SU-DHL-6 (cell line): ENCODE results near the gene IRAK1.

Experiments used
- H2AFZ ChIP-seq: fragments of 200-600 bp; sonication (generic); 2 replicates; pipeline ENCODE4 v1.6.1; 2014; ENCODE audit warnings: low read depth, mild to moderate bottlenecking, moderate library complexity, mixed read lengths, antibody characterized with exemption, low read length; ENCODE audit not compliant: severe bottlenecking
- H3F3A ChIP-seq: fragments of 200-600 bp; shearing (Covaris generic); 2 replicates; pipeline ENCODE4 v1.6.0; 2016; ENCODE audit warnings: antibody characterized with exemption, mild to moderate bottlenecking; ENCODE audit not compliant: insufficient read depth
- H3K27ac ChIP-seq: fragments of 200-600 bp; sonication (generic); 2 replicates; pipeline ENCODE4 v1.5.1; 2016; ENCODE audit warnings: low read depth, mild to moderate bottlenecking, low read length, moderate library complexity, mixed read lengths
- H3K27me3 ChIP-seq: fragments of 200-600 bp; sonication (generic), shearing (Covaris generic); 2 replicates; pipeline ENCODE4 v1.6.0; 2014; ENCODE audit warnings: mild to moderate bottlenecking, low read length
- H3K36me3 ChIP-seq: fragments of 200-600 bp; sonication (generic); 2 replicates; pipeline ENCODE4 v1.6.1; 2014; ENCODE audit warnings: mild to moderate bottlenecking, low read length, mixed read lengths
- H3K4me2 ChIP-seq: fragments of 300-600, 200-600 bp; shearing (Covaris generic), sonication (generic); 2 replicates; pipeline ENCODE4 v1.6.0; 2014; ENCODE audit warnings: low read length, low read depth, mild to moderate bottlenecking; ENCODE audit not compliant: poor library complexity, severe bottlenecking
- H3K4me3 ChIP-seq: fragments of 200-600 bp; sonication (generic); 2 replicates; pipeline ENCODE4 v1.5.1; 2014; ENCODE audit warnings: antibody characterized with exemption, low read length, mild to moderate bottlenecking, mixed read lengths; ENCODE audit not compliant: insufficient read depth, poor library complexity, severe bottlenecking
- H3K79me2 ChIP-seq: fragments of 200-600 bp; sonication (generic); 2 replicates; pipeline ENCODE4 v1.6.1; 2014; ENCODE audit warnings: mild to moderate bottlenecking, low read length, moderate library complexity; ENCODE audit not compliant: insufficient read depth
- H3K9ac ChIP-seq: fragments of 200-600 bp; sonication (generic); 2 replicates; pipeline ENCODE4 v1.7.0; 2014; ENCODE audit warnings: mild to moderate bottlenecking, low read length
- H3K9me2 ChIP-seq: fragments of 200-600 bp; sonication (generic); replicated peaks from 2 replicates; pipeline ENCODE4 v1.6.1; 2014; ENCODE audit warnings: low read length; ENCODE audit not compliant: insufficient read depth
- H3K9me3 ChIP-seq: fragments of 200-600 bp; sonication (generic); 2 replicates; pipeline ENCODE4 v1.6.1; 2014; ENCODE audit warnings: low read length, mixed read lengths; ENCODE audit not compliant: insufficient read depth
- H4K20me1 ChIP-seq: fragments of 200-600 bp; sonication (generic); 2 replicates; pipeline ENCODE4 v1.6.1; 2014; ENCODE audit warnings: low read depth, mild to moderate bottlenecking, antibody characterized with exemption, low read length, moderate library complexity, mixed read lengths
- EZH2phosphoT487 ChIP-seq: fragments of 200-600 bp; sonication (generic), shearing (Covaris generic); conservative IDR thresholded peaks from 2 replicates; pipeline ENCODE4 v1.6.1; 2018; ENCODE audit warnings: mild to moderate bottlenecking, antibody characterized with exemption, low read length, moderate library complexity, mixed read lengths
- TF ChIP-seq, protein P1 (sequence below): fragments of 200-600 bp; sonication (generic); IDR thresholded peaks from one replicate; pipeline ENCODE4 v1.5.1; 2017; ENCODE audit warnings: antibody characterized with exemption, mild to moderate bottlenecking, low read length, moderate library complexity; ENCODE audit not compliant: insufficient read depth, poor library complexity, severe bottlenecking

IRAK1 gene

DNA sequence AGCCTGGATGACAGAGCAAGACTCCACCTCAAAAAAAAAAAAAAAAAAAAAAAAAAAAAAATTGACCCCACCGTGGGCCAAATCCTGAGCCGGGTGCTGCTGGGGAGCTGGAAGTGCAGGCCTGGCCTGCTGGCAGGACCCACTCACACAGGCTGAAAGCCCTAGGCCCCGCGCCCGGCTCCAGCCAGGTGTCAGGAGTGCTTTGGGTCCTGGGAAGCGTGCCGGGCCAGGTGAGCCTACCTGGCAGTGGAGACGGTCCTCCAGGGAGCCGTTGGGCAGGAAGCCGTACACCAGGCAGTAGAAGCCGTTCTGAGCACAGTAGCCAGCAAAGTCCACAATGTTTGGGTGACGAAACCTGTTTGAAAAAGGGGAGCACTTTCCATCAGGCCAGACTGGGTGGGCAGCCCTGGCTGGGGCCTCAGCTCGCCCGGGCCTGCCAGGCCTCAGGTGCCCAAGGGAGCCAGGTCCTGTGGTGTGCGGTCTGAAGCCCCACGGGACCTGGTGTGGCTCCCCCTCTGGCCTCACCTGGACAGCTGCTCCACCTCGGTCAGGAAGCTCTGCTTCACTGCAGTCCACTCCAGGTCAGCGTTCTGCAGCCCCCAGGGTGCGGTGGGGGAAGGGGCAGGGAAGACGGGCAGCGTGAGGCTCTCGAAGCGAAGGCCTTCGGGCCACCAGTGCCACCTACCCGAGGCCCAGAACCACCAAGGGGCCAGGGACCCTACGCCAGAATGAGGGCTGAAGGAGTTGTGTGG lies 1.8 kb downstream of the IRAK1 start:
- peak overlapping the region; percentile 76 for H3K4me3 ChIP-seq

DNA sequence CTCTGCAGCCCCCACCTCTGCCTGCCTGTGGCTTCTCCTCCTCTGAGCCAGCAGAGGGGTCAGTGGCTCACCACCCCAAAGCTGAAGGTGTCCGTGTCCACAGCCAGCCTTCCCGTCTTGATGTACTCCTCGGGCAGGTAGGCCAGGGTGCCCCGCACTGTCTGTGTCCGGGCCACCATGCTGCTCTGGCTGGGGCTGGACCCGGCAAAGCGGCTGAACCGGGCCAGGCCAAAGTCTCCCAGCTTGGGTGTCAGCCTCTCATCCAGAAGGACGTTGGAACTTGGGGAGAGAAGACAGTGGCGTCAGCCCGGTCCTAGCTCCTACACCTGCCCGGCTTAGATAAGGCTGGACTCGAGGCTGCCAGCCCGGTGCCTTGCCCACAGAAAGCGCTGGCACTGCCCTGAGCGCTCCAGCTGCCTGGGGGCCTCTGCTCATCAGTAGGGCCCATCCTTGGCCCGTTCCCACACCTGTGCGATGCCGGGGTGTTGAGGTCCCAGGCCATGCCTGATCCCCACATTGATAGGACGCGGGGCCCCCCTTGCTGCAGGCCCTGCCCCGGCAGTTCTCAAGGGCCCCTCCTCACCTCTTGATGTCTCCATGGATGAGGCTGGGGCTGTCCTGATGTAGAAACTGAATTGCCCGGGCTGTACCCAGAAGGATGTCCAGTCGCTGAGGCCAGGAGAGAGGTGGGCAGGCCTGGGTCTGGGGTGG lies 3.2 kb downstream of the IRAK1 start:
- no peak overlapping the region for H3K4me3 ChIP-seq
- no peaks in the 10 kb centered on the region for H3K36me3 ChIP-seq
- H2AFZ ChIP-seq, result no peak overlapping the region
- no peak overlapping the region for H3K4me2 ChIP-seq
- H3F3A ChIP-seq, result peaks cover 3% of the 10 kb centered on the region
- H3K9me2 ChIP-seq, result no peaks in the 10 kb centered on the region
- H3K9ac ChIP-seq, result no peak overlapping the region
- no peaks in the 10 kb centered on the region for H3K9me3 ChIP-seq
- peaks cover 15% of the 10 kb centered on the region; the same call in 1 of the 2 replicates for H3K79me2 ChIP-seq
- H3K27me3 ChIP-seq, result no peaks in the 10 kb centered on the region
- no peaks in the 10 kb centered on the region for H4K20me1 ChIP-seq
- H3K27ac ChIP-seq, result no peak overlapping the region
- no peak for TF ChIP-seq EZH2phosphoT487
- TF ChIP-seq, protein P1, sequence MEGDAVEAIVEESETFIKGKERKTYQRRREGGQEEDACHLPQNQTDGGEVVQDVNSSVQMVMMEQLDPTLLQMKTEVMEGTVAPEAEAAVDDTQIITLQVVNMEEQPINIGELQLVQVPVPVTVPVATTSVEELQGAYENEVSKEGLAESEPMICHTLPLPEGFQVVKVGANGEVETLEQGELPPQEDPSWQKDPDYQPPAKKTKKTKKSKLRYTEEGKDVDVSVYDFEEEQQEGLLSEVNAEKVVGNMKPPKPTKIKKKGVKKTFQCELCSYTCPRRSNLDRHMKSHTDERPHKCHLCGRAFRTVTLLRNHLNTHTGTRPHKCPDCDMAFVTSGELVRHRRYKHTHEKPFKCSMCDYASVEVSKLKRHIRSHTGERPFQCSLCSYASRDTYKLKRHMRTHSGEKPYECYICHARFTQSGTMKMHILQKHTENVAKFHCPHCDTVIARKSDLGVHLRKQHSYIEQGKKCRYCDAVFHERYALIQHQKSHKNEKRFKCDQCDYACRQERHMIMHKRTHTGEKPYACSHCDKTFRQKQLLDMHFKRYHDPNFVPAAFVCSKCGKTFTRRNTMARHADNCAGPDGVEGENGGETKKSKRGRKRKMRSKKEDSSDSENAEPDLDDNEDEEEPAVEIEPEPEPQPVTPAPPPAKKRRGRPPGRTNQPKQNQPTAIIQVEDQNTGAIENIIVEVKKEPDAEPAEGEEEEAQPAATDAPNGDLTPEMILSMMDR, result no peak

More for the DNA sequence above, 1.8 kb downstream of the IRAK1 start:
- Histone ChIP-seq H3K9me2 (no peaks in the 10 kb centered on the region), H3K27ac (peak overlapping the region; percentile 81), H3K79me2 (peaks cover 15% of the 10 kb centered on the region; the same call in 1 of the 2 replicates), H3K4me2 (peak overlapping the region; percentile 94), H3K36me3 (no peaks in the 10 kb centered on the region), H2AFZ (no peak overlapping the region), H4K20me1 (no peaks in the 10 kb centered on the region), H3K27me3 (no peaks in the 10 kb centered on the region), H3K9me3 (no peaks in the 10 kb centered on the region), H3K9ac (peak overlapping the region; percentile 91), H3F3A (peaks cover 7% of the 10 kb centered on the region)
- TF ChIP-seq EZH2phosphoT487, result no peak
- TF ChIP-seq, protein P1, result no peak

DNA sequence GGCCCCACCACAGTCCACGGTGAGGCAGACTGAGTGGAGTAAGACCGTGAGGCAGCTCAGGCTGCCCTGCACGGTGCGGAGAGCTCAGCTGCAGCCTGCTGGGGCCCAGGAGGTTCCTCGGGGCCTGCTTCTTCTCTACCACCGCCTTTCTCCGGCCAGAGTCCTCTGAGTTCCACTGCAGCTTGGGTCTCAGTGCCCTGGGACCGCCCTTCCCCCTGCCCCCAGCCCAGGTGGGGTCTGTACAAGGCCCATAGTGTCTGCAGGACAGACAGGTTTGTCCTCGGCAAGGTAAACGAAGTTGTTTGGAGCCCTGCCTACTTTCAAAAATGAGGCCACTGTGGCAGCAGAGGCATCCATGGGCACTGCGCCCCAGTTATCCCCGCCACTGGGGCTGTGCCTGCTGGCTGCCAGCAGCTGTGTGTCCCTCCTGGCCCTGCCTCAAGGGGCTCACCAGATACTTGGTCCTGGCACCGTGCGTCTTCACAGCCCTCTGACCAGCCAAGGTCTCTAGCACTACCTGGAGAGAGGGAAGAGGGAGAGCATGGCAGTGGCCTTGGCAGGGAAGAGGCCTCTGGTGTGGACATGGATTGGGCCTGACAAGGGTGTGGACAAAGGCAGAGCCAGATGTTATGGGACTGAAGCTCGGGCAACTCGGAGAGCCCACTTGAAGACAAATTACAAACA lies 4.0 kb downstream of the IRAK1 start:
- no peak for TF ChIP-seq EZH2phosphoT487
- TF ChIP-seq, protein P1, result no peak
- Histone ChIP-seq H3K27ac (no peak overlapping the region), H3K9ac (no peak overlapping the region), H3K27me3 (no peaks in the 10 kb centered on the region), H3K9me2 (no peaks in the 10 kb centered on the region), H2AFZ (no peak overlapping the region), H3F3A (no peaks in the 10 kb centered on the region), H4K20me1 (no peaks in the 10 kb centered on the region), H3K79me2 (peaks cover 15% of the 10 kb centered on the region; the same call in 1 of the 2 replicates), H3K36me3 (no peaks in the 10 kb centered on the region), H3K9me3 (no peaks in the 10 kb centered on the region), H3K4me2 (no peak overlapping the region), H3K4me3 (no peak overlapping the region)
